Fibroblast of lung (primary cell): ENCODE data around the gene DCAF15. TPM values are rescaled to one million over a fixed set of nuclear protein-coding genes. Genes with fewer than 3 reads are reported as not detected.

Source experiments
- DNase-seq, 2 donors: peaks; one replicate each; pipeline versions ENCODE4 v3.0.0 to v3.0.0-alpha.2; 2010; ENCODE audit warnings: low read depth in 2 of 2
- H2AFZ ChIP-seq: 2 replicates; pipeline ENCODE4 v1.5.1; 2012; ENCODE audit warnings: low read length, control low read depth, inconsistent platforms
- H3K27ac ChIP-seq: 2 replicates; pipeline ENCODE4 v1.5.1; 2011; ENCODE audit warnings: low read length, control low read depth; ENCODE audit not compliant: insufficient read depth
- H3K27me3 ChIP-seq: 2 replicates; pipeline ENCODE4 v1.5.1; 2011; ENCODE audit warnings: mild to moderate bottlenecking, low read length; ENCODE audit not compliant: control insufficient read depth, insufficient read depth
- H3K36me3 ChIP-seq: 2 replicates; pipeline ENCODE4 v1.5.1; 2011; ENCODE audit warnings: low read length; ENCODE audit not compliant: control insufficient read depth, insufficient read depth
- H3K4me1 ChIP-seq: 2 replicates; pipeline ENCODE4 v1.5.1; 2011; ENCODE audit warnings: low read length; ENCODE audit not compliant: control insufficient read depth, insufficient read depth; ENCODE audit errors: extremely low read depth
- H3K4me2 ChIP-seq: 2 replicates; pipeline ENCODE4 v1.5.1; 2011; ENCODE audit warnings: low read length, control low read depth; ENCODE audit not compliant: insufficient read depth; ENCODE audit errors: extremely low read depth
- H3K4me3 ChIP-seq, 4 experiments: fragments of 200-600 bp in 1 of 4; sonication (generic) in 1 of 4; replicated peaks in 1 of 4; 2 replicates each; pipeline ENCODE4 v1.5.1; 2011 to 2016; ENCODE audit warnings: low read length in 4 of 4, low read depth in 3 of 4, mild to moderate bottlenecking in 3 of 4, control low read depth in 2 of 4, inconsistent platforms in 1 of 4, mixed read lengths in 1 of 4; ENCODE audit not compliant: insufficient read depth in 1 of 4; ENCODE audit errors: control extremely low read depth in 1 of 4
- H3K79me2 ChIP-seq: 2 replicates; pipeline ENCODE4 v1.5.1; 2012; ENCODE audit warnings: mild to moderate bottlenecking, low read length, inconsistent platforms; ENCODE audit not compliant: control insufficient read depth, insufficient read depth
- H3K9ac ChIP-seq: 2 replicates; pipeline ENCODE4 v1.5.1; 2011; ENCODE audit warnings: mild to moderate bottlenecking, low read length, control low read depth; ENCODE audit not compliant: insufficient read depth
- H3K9me3 ChIP-seq: 2 replicates; pipeline ENCODE4 v1.5.1; 2012; ENCODE audit warnings: low read depth, low read length; ENCODE audit not compliant: control insufficient read depth, insufficient read depth
- H4K20me1 ChIP-seq: 2 replicates; pipeline ENCODE4 v1.5.1; 2011; ENCODE audit warnings: low read length; ENCODE audit not compliant: control insufficient read depth, insufficient read depth; ENCODE audit errors: extremely low read depth
- CTCF ChIP-seq, 2 donors: IDR thresholded peaks in 1 of 2; conservative IDR thresholded peaks in 1 of 2; 1 replicate in 1 of 2; 2 replicates in 1 of 2; pipeline ENCODE4 v1.5.1; 2011 to 2012; ENCODE audit warnings: low read length in 2 of 2, control low read depth in 1 of 2, inconsistent platforms in 1 of 2, low read depth in 1 of 2, mild to moderate bottlenecking in 1 of 2
- EZH2 ChIP-seq: IDR thresholded peaks from 2 replicates; pipeline ENCODE4 v1.5.1; 2012; ENCODE audit warnings: low read length, control low read depth, mild to moderate bottlenecking; ENCODE audit errors: missing control alignments
- polyA plus RNA-seq, 2 donors: library from polyadenylated mRNA; depleted of rRNA in 1 of 2; stranded (reverse) in 1 of 2; unstranded in 1 of 2; fragments of >200 nt; gene quantifications; 2 replicates each; pipeline ENCODE4 v1.2.1, GENCODE V29; 2011 to 2012; ENCODE audit warnings: missing spikeins in 1 of 2
- total RNA-seq: library from RNA; depleted of rRNA; stranded (reverse); fragments of >200 nt; gene quantifications from 2 replicates; pipeline ENCODE4 v1.2.1, GENCODE V29; 2014

DCAF15 gene
- total and polyA plus RNA-seq, 2 donors (not counting 1 experiment from before 2014, with no cell fraction given) = 6.3 to 9.5 TPM

GRCh38 chr19:13951043-13951442, 1.3 kb upstream of the DCAF15 start:
- DNase-seq = no peak
- Histone ChIP-seq H3K79me2 (peaks cover 18% of the 10 kb centered on the region), H2AFZ (no peak overlapping the region), H3K9ac (no peak overlapping the region), H3K4me2 (no peak overlapping the region), H3K36me3 (peaks cover 6% of the 10 kb centered on the region), H3K27me3 (no peaks in the 10 kb centered on the region), H3K4me1 (peaks cover 6% of the 10 kb centered on the region), H3K9me3 (no peaks in the 10 kb centered on the region), H3K4me3 (no peak overlapping the region), H4K20me1 (no peaks in the 10 kb centered on the region), H3K27ac (no peak overlapping the region)
- no peak for TF ChIP-seq EZH2
- TF ChIP-seq CTCF (conservative IDR thresholded peaks at IDR 0.05 in 1 of 2, IDR thresholded peaks at IDR 0.05 in 1 of 2; ENCODE audit: low read depth in 1 of 2, low read length in 2 of 2) = no peak

GRCh38 chr19:13951799-13952153, 533 bp upstream of the DCAF15 start:
- H2AFZ ChIP-seq = peak overlapping the region; percentile 85
- H3K27me3 ChIP-seq = no peaks in the 10 kb centered on the region
- H3K4me2 ChIP-seq = peak overlapping the region; percentile 49
- no peak overlapping the region for H3K9ac ChIP-seq
- peaks cover 18% of the 10 kb centered on the region for H3K79me2 ChIP-seq
- TF ChIP-seq EZH2 = no peak
- no peak for TF ChIP-seq CTCF (conservative IDR thresholded peaks at IDR 0.05 in 1 of 2, IDR thresholded peaks at IDR 0.05 in 1 of 2; ENCODE audit: low read depth in 1 of 2, low read length in 2 of 2)
- no peak overlapping the region for H3K27ac ChIP-seq
- H3K4me1 ChIP-seq = peaks cover 6% of the 10 kb centered on the region
- H3K9me3 ChIP-seq = no peaks in the 10 kb centered on the region
- H3K4me3 ChIP-seq = peak overlapping the region; percentile 44 to 66 (median 58)
- no peaks in the 10 kb centered on the region for H4K20me1 ChIP-seq
- DNase-seq = no peak
- peaks cover 12% of the 10 kb centered on the region for H3K36me3 ChIP-seq

GRCh38 chr19:13952931-13953531, 722 bp downstream of the DCAF15 start:
- peaks cover 18% of the 10 kb centered on the region for H3K79me2 ChIP-seq
- H3K36me3 ChIP-seq = peaks cover 14% of the 10 kb centered on the region
- H3K27ac ChIP-seq = peak overlapping the region; percentile 57
- peak overlapping the region; percentile 78 to 89 (median 84) for H3K4me3 ChIP-seq
- H3K4me1 ChIP-seq = peaks cover 6% of the 10 kb centered on the region
- peak overlapping the region; percentile 99 for H3K4me2 ChIP-seq
- H4K20me1 ChIP-seq = no peaks in the 10 kb centered on the region
- peak overlapping the region; percentile 67 for H3K9ac ChIP-seq
- DNase-seq = peak; percentile 52 to 57
- H3K27me3 ChIP-seq = no peaks in the 10 kb centered on the region
- TF ChIP-seq CTCF (conservative IDR thresholded peaks at IDR 0.05 in 1 of 2, IDR thresholded peaks at IDR 0.05 in 1 of 2; ENCODE audit: low read depth in 1 of 2, low read length in 2 of 2) = peak; percentile 12 to 22
- TF ChIP-seq EZH2 = no peak
- H3K9me3 ChIP-seq = no peaks in the 10 kb centered on the region
- peak overlapping the region; percentile 37 for H2AFZ ChIP-seq
